Stimulated activated effector memory CD8-positive, alpha-beta T cell treated with anti-CD3 and anti-CD28 coated beads, Interleukin-12 subunit alpha, Interleukin-12 subunit beta, amount 100 ng/mL, for 72 hours (primary cell): ENCODE data around the gene OGDHL.
A peak's percentile ranks its signal among the peaks of the same experiment; 100 is the strongest.
"Not testable (repeated sequence)": the region's sequence is repeated elsewhere in the genome, so short reads cannot be mapped to it uniquely, and the experiment has no call there.

Source experiments
- ATAC-seq: fragments of 150-1000 bp; cut with Tn5 transposase; 2 replicates; pipeline ENCODE4 v1.10.0; 2021
- DNase-seq, 2 donors: peaks; one replicate each; pipeline ENCODE4 v3.0.0; 2021 to 2022; ENCODE audit warnings: low spot score in 2 of 2
- H3K27ac Mint-ChIP-seq: one replicate; pipeline ENCODE4 v1.8.0; 2022; ENCODE audit warnings: mild to moderate bottlenecking, mixed read lengths
- H3K36me3 Mint-ChIP-seq: one replicate; pipeline ENCODE4 v1.8.0; 2022; ENCODE audit warnings: mild to moderate bottlenecking, mixed read lengths
- H3K4me1 Mint-ChIP-seq: one replicate; pipeline ENCODE4 v1.8.0; 2022; ENCODE audit warnings: mixed read lengths
- H3K4me3 Mint-ChIP-seq: one replicate; pipeline ENCODE4 v1.8.0; 2022; ENCODE audit warnings: mild to moderate bottlenecking, mixed read lengths
- H3K9me3 Mint-ChIP-seq: one replicate; pipeline ENCODE4 v1.8.0; 2022; ENCODE audit warnings: mixed read lengths

OGDHL gene

DNA sequence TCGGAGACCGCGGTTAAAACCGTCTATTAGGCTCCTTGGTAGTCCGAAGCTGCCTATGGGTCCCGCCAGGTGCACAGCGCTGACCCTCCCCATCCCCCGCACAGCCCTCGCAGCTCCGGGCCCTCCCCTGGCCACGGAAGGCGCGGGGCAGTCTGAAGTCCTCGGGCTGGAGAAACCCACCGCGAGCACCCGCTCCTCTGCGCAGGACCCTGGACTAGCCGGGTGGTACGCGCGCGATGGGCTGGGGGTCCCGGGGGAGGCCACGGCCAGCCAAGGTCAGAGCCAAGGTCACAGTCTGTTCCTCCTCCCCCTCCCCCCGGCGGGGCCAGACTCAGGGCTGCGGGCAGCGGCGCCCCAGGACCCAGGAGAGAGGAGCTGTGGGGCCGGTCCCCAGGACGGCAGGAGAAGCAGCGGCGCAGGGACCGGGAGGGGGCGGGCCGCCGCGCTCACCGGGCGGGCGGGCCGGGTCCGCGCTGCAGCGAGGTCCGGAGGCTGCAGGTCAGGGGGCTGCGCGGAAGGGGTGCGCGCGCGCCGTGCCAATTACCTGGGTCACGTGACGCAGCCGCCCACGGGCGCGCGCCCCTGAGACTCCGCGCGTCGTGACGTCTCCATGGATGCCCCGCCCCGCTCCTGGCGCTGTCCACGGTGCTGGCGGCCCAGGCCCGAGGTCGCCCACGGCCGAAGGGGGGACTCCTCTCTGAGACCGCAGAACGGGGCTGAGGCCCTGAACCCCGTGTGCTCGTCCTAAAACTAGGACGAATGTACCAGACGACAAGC is at the start of gene OGDHL:
TSS of gene OGDHL (minus strand) at position 535 of the 777 bp plus-strand sequence. CDS start 3,731 bp downstream, outside the sequence.
- no peak within 1 kb of the TSS for H3K27ac Mint-ChIP-seq
- no peaks in the 10 kb centered on the region for H3K36me3 Mint-ChIP-seq
- H3K9me3 Mint-ChIP-seq, result peaks cover 2% of the 10 kb centered on the region
- DNase-seq, result peak; percentile 33 to 76
- peak; percentile 54 for ATAC-seq
- peaks cover 7% of the 10 kb centered on the region for H3K4me1 Mint-ChIP-seq
- peak within 1 kb of the TSS; percentile 30 for H3K4me3 Mint-ChIP-seq

DNA sequence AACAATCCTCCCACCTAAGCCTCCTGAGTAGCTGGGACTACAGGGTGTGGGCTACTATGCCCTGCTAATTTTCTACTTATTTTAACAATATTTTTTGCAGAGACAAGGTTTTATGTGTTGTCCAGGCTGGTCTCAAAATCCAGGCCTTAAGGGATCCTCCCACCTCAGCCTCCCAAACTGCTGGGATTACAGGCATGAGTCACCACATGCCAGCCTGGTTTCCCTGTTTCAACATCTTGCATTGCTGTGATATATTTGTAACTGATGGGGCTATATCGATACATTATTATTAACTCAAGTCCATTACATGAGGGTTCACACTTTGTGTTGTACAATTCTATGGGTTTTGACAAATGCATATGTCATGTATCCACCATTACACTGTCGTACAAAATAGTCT is 41.9 kb upstream of the OGDHL start:
- DNase-seq, result no peak
- H3K4me1 Mint-ChIP-seq, result no peaks in the 10 kb centered on the region
- H3K9me3 Mint-ChIP-seq, result no peaks in the 10 kb centered on the region
- H3K27ac Mint-ChIP-seq, result no peak overlapping the region
- H3K4me3 Mint-ChIP-seq, result no peak overlapping the region
- H3K36me3 Mint-ChIP-seq, result no peaks in the 10 kb centered on the region
- ATAC-seq, result no peak

DNA sequence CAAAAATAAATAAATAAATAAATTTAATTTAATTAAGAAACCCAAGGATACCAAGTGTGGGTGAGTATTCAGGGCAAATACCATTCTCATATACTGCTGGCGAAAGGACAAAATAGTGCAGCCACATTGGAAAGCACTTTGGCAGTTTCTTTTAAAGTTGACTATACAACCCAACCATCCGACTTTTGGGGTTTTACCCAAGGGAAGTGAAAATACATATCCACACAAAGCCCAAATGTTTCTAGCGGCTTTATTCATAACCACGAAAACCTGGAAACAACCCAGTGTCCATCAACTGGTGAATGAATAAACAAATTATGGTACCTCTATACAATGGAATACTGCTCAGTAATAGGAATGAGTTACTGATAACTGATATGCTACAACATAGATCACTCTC is 36.2 kb upstream of the OGDHL start:
- no peaks in the 10 kb centered on the region for H3K36me3 Mint-ChIP-seq
- no peaks in the 10 kb centered on the region for H3K9me3 Mint-ChIP-seq
- no peak overlapping the region for H3K4me3 Mint-ChIP-seq
- no peak overlapping the region for H3K27ac Mint-ChIP-seq
- DNase-seq, result no peak
- ATAC-seq, result no peak
- H3K4me1 Mint-ChIP-seq, result no peaks in the 10 kb centered on the region

DNA sequence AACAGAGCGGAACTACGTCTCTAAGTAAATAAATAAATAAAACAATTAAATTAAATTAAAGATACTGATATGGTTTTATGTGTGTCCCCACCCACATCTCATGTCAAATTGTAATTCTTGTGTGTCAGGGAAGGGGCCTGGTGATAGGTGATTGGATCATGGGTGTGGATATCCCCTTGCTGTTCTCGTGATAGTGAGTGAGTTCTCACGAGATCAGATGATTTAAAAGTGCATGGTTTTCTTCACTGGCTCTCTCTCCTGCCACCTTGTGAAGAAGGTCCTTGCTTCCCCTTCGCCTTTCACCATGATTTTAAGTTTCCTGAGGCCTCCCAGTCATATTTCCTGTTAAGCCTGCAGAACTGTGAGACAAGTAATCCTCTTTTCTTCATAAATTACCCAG is 29.0 kb upstream of the OGDHL start:
- H3K9me3 Mint-ChIP-seq, result no peaks in the 10 kb centered on the region
- no peaks in the 10 kb centered on the region for H3K36me3 Mint-ChIP-seq
- H3K4me3 Mint-ChIP-seq, result no peak overlapping the region
- no peaks in the 10 kb centered on the region for H3K4me1 Mint-ChIP-seq
- DNase-seq (no peak), ATAC-seq (no peak)
- no peak overlapping the region for H3K27ac Mint-ChIP-seq

DNA sequence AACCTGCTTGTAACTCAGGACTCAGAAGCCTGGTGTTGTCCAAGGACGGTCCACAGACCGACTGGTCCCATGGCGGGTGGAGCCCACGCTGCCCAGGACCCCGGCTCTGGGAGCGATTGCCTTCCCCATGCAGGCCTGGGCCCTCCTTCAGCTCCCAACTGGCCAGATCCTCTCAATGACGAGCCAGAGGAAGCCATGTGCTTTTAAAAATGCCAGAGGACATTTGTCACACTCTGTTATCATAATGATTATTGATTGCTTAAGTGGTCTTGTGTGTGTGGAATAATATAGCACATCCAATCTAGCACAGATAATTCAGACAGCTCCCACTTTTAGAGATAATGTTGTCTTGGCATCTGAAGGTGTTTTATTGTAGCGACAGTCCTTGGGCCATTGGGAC is 22.6 kb upstream of the OGDHL start:
- Mint-ChIP-seq H3K4me1 (no peaks in the 10 kb centered on the region), H3K9me3 (no peaks in the 10 kb centered on the region), H3K36me3 (no peaks in the 10 kb centered on the region), H3K27ac (no peak overlapping the region), H3K4me3 (no peak overlapping the region)
- no peak for ATAC-seq
- no peak for DNase-seq

DNA sequence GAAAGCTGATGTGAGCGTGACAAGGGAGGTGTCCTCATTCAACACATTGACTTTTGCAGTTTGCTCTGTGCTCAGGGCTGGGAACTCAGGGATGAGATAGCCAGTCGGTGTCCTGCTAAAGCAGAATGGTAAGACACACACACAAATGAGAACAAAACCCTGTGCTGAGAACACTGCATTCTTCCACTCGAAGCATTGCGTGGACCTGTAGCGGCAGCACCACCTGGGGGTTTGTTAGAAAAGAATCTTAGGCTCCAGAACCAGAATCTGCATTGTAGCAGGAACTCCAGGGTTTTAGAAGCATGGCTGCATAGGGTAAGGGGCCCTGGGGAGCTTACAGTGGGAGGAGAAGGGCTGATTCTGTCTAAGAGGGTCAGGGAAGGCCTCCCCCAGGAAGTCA is 21.5 kb upstream of the OGDHL start:
- no peaks in the 10 kb centered on the region for H3K36me3 Mint-ChIP-seq
- H3K27ac Mint-ChIP-seq, result no peak overlapping the region
- H3K4me1 Mint-ChIP-seq, result no peaks in the 10 kb centered on the region
- ATAC-seq, result no peak
- no peak for DNase-seq
- H3K9me3 Mint-ChIP-seq, result no peaks in the 10 kb centered on the region
- H3K4me3 Mint-ChIP-seq, result no peak overlapping the region

DNA sequence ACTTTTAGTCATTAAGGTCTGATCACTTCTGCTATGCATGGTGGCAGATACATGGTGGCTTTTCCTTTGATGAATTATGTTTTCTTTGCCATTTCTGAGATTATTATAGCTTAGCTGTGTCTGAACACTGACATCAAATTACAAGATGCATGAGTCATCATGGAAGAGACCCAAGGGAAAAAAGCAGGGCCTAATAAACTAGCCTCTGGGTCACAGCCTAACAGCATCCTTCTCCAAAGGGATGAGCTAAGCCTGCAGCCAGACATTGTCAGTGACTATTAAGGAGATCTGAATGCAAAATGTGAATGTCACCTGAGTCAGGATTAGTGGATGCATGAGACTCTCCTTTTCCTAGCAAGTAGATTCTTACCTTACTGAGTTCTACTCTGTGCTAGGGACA is 19.1 kb upstream of the OGDHL start:
- no peak for ATAC-seq
- no peak for DNase-seq
- no peaks in the 10 kb centered on the region for H3K9me3 Mint-ChIP-seq
- no peaks in the 10 kb centered on the region for H3K36me3 Mint-ChIP-seq
- H3K4me1 Mint-ChIP-seq, result no peaks in the 10 kb centered on the region
- no peak overlapping the region for H3K4me3 Mint-ChIP-seq
- H3K27ac Mint-ChIP-seq, result no peak overlapping the region

DNA sequence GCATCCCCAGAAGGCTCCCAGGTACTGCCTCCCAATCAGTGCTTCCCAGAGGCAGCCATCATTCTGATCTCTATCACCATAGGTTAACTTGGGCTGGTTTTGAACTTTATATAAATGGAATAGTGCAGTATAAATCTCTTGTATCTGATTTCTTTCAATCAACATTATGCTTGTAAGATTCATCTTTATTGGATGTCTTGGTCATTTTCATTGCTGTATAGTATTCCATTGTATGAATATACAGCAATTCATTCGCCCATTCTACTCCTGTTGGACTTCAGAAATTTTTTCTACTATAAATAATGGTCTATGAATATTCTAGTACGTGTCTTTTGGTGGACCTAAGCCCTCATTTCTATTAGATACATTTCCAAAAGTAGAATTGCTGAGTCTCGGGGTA is 16.1 kb upstream of the OGDHL start:
- DNase-seq, result no peak
- Mint-ChIP-seq H3K4me3 (no peak overlapping the region), H3K36me3 (no peaks in the 10 kb centered on the region), H3K9me3 (no peaks in the 10 kb centered on the region), H3K27ac (no peak overlapping the region), H3K4me1 (no peaks in the 10 kb centered on the region)
- ATAC-seq, result no peak

DNA sequence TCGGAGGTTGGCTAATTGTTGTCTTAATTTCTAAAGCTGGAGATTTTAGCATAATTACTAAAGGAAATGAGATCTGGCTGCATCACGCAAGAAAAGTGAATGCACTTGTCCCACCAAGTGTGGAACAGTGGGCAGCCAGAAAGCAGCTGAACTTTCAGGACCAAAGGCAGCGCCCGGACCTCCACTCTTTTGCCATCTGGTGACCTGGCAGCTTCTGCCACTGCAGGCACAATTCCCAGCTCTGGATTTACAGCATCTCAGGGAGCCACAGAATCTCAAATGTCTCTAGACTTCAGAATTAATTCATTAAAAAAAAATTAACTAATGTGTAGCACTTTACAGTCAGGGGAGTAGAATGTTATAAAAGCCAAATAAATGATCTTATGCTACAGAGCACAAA is 14.7 kb upstream of the OGDHL start:
- no peak overlapping the region for H3K4me3 Mint-ChIP-seq
- ATAC-seq (no peak), DNase-seq (no peak)
- no peaks in the 10 kb centered on the region for H3K36me3 Mint-ChIP-seq
- H3K27ac Mint-ChIP-seq, result no peak overlapping the region
- H3K4me1 Mint-ChIP-seq, result no peaks in the 10 kb centered on the region
- H3K9me3 Mint-ChIP-seq, result no peaks in the 10 kb centered on the region

DNA sequence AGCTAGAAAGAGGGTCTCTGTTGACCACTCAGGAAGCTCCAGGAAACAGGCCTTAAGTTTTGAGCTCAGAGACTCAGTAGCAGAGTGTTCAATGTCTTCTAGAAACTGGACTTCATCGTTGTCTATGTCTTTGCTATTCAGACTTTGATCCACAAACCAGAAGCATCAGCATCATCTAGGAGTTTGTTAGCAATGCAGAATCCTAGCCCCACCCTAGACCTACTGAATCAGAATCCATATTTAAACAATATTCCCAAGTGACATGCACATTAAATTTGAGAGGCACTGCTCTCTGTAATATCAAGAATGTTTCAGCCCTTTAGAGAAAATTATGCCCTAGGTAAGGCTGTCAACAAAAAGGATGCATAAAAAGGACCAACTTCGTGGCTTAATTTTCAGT is 12.9 kb upstream of the OGDHL start:
- no peak for DNase-seq
- ATAC-seq, result no peak
- Mint-ChIP-seq H3K4me1 (no peaks in the 10 kb centered on the region), H3K27ac (no peak overlapping the region), H3K36me3 (no peaks in the 10 kb centered on the region), H3K4me3 (no peak overlapping the region), H3K9me3 (no peaks in the 10 kb centered on the region)

DNA sequence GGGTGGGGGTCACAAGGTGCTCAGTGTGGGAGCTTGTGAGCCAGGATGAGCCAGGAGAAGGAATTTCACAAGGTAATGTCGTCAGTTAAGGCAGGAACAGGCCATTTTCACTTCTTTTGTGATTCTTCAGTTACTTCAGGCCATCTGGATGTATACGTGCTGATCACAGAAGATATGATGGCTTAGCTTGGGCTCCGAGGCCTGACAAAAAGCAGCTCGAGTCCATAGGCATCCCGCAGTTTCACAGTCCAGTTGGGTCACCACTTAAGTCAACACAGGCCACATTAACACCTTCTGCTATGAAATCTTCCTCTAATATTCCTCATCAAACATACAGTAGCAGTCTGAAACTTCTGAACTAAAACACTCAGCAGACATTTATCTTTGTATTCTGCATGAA is 10.8 kb upstream of the OGDHL start:
- H3K9me3 Mint-ChIP-seq, H3K27ac Mint-ChIP-seq, DNase-seq, ATAC-seq, H3K36me3 Mint-ChIP-seq, H3K4me1 Mint-ChIP-seq, H3K4me3 Mint-ChIP-seq: not testable (repeated sequence)

DNA sequence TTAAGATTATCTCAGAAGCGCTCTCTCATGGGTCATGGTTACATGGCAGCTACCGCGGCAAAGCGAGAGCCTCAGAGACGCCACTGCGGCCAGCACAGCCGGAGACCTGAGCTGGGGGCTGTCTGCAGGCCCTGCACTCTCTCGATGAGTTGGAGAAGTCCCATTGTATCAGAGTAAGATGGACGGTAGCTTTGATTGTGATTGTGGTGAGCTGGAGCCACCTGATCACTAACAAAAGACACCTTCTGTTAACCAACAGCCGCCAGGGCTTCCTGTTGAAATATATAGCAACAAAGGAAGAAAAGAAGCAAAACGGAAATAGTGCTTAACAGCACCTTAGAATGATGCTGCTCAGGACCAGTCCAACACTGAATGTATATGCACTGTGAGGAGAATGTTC is 8.9 kb upstream of the OGDHL start:
- ATAC-seq, H3K9me3 Mint-ChIP-seq, DNase-seq, H3K4me3 Mint-ChIP-seq, H3K4me1 Mint-ChIP-seq, H3K36me3 Mint-ChIP-seq, H3K27ac Mint-ChIP-seq: not testable (repeated sequence)

DNA sequence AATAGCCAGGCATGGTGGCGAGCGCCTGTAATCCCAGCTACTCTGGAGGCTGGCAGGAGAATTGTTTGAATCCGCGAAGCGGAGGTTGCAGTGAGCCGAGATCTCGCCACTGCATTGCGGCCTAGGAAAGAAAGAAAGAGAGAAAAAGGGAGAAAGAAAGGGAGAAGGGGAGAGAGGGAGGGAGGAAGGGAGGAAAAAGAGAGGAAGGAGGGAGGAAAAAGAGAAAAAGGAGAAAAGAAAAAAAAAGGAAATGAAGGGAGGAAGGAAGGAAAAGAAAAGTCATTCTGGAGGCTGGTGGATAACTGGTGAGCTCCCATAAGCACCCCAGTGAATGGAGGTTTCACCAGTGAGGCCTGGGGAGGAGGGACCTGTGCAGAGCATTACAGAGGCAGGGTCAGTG is 7.6 kb upstream of the OGDHL start:
- no peak for ATAC-seq
- Mint-ChIP-seq H3K4me3 (no peak overlapping the region), H3K9me3 (peaks cover 2% of the 10 kb centered on the region), H3K36me3 (no peaks in the 10 kb centered on the region), H3K4me1 (no peaks in the 10 kb centered on the region), H3K27ac (no peak overlapping the region)
- no peak for DNase-seq

DNA sequence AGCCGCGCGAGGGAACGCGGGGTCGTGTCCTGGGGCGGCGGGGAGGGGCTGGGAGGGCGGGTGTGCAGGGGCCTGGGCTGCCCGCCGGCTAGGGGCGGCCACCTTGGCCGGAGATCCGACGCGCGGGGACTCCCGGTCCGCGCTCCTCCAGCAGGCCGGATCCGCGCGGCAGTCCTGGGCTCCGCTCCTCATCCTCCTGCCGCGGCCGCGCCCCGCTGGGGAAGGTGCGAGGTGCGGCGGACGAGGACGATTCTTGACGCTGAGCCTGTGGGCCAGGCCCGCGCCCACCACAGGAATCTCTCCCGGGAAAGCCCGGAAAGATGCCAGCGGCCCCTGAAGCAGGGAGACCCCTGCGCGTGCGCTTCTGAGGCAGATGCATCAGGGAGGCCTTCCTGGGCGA is 6.6 kb upstream of the OGDHL start:
- peaks cover 2% of the 10 kb centered on the region for H3K9me3 Mint-ChIP-seq
- H3K4me3 Mint-ChIP-seq, result no peak overlapping the region

DNA sequence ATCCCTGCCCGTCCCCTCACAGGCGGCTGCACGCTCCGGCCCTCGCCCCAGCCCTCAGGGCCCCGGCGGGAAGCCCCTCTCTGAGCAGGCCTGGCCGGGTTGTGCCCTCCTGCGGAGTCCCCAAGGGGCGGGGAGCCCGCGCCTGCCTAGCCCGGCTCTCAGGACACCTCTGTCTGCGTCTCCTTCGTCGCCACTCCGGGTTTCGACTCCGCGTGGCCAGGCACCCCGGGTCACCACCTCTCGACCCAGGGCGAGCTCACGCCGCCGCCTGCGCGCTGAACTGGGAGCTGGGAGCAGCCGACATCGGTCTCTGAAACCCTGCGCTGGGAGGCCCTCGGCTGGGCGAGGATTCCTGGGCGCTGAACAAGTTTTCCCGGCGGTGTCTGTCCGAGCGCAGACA is 6.2 kb upstream of the OGDHL start:
- Mint-ChIP-seq H3K27ac (no peak overlapping the region), H3K4me1 (no peaks in the 10 kb centered on the region), H3K9me3 (peaks cover 2% of the 10 kb centered on the region), H3K36me3 (no peaks in the 10 kb centered on the region), H3K4me3 (no peak overlapping the region)
- DNase-seq (no peak), ATAC-seq (no peak)

More for the DNA sequence above, 6.6 kb upstream of the OGDHL start:
- Mint-ChIP-seq H3K4me1 (no peaks in the 10 kb centered on the region), H3K36me3 (no peaks in the 10 kb centered on the region), H3K27ac (no peak overlapping the region)
- ATAC-seq (no peak), DNase-seq (no peak)

DNA sequence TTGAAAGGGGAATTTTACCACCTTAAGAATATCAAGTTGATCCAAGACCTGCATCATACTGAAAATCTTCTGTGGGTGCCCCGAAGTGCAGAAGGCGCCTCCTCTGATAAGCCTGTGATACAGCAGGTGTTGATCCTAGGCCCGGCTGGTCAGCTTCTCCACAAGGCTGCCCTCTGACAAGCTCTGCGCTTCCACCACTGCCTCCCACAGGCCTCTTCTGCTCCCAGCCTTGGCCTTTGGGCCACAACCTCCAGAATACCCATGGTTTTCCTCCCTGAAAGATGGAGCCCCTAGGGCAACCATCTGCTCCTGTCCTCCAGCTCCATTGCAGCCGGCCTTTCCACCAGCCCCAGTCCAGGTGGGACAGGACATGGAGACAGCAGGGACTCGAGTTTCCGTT is 5.6 kb upstream of the OGDHL start:
- no peak for DNase-seq
- Mint-ChIP-seq H3K36me3 (no peaks in the 10 kb centered on the region), H3K9me3 (peaks cover 2% of the 10 kb centered on the region), H3K4me1 (peaks cover 2% of the 10 kb centered on the region), H3K4me3 (no peak overlapping the region), H3K27ac (no peak overlapping the region)
- ATAC-seq, result no peak

DNA sequence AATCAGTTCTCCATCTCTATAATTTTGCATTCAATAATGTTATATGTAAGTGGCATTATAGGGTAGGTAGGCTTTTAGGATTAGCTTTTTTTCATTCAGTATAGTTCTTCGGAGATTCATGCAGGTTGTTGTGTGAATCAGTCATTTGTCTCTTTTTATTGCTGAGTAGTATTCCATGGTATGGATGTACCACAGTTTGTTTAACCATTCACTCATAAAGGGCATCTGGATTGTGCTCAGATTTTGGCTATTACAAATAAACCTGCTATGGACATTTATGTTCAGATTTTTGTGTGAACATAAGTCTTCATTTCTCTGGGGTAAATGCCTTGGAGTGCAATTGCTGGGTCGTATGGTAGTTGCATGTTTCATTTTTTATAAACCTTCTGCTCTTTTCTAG is 4.4 kb upstream of the OGDHL start:
- DNase-seq (no peak), ATAC-seq (no peak)
- H3K27ac Mint-ChIP-seq, result no peak overlapping the region
- no peak overlapping the region for H3K4me3 Mint-ChIP-seq
- peaks cover 7% of the 10 kb centered on the region for H3K4me1 Mint-ChIP-seq
- H3K36me3 Mint-ChIP-seq, result no peaks in the 10 kb centered on the region
- peaks cover 2% of the 10 kb centered on the region for H3K9me3 Mint-ChIP-seq
